Forelimb muscle (tissue), 1 donor: ENCODE results near the gene FOLR1. TPM values are rescaled to one million over a fixed set of nuclear protein-coding genes. Genes with fewer than 3 reads are reported as not detected.
"Not testable (repeated sequence)": the region's sequence is repeated elsewhere in the genome, so short reads cannot be mapped to it uniquely, and the experiment has no call there.

Experiments
- DNase-seq: peaks from one replicate; pipeline ENCODE4 v3.0.0-alpha.2; 2013; ENCODE audit warnings: low read depth
- polyA plus RNA-seq: library from polyadenylated mRNA; unstranded; fragments of 120-200 nt; gene quantifications from one replicate; pipeline ENCODE4 v1.2.1, GENCODE V29; 2013; ENCODE audit not compliant: insufficient read length

FOLR1 gene
- polyA plus RNA-seq, 1 donor: 4.1 TPM

- DNase-seq: not testable (repeated sequence)
Measured at GRCh38 chr11:72181553-72181958, 10.4 kb upstream of the FOLR1 start.

GRCh38 chr11:72188267-72188666 is 3.7 kb upstream of the FOLR1 start:
- DNase-seq: no peak

- DNase-seq: no peak
Measured at GRCh38 chr11:72189455-72190250, 2.3 kb upstream of the FOLR1 start.

GRCh38 chr11:72190631-72191071 is 1.3 kb upstream of the FOLR1 start:
- no peak for DNase-seq

- DNase-seq: no peak
Measured at GRCh38 chr11:72195518-72196270, 3.8 kb downstream of the FOLR1 start.

GRCh38 chr11:72201445-72201844 is 9.5 kb downstream of the FOLR1 start:
- not testable (repeated sequence) for DNase-seq

GRCh38 chr11:72202571-72202970 is 10.6 kb downstream of the FOLR1 start:
- DNase-seq: no peak

- no peak for DNase-seq
Measured at GRCh38 chr11:72203163-72203562, 11.2 kb downstream of the FOLR1 start.

GRCh38 chr11:72204886-72205285 is 12.9 kb downstream of the FOLR1 start:
- no peak for DNase-seq

- not testable (repeated sequence) for DNase-seq
Measured at GRCh38 chr11:72206794-72207193, 14.9 kb downstream of the FOLR1 start.

- DNase-seq: no peak
Measured at GRCh38 chr11:72208281-72208680, 16.3 kb downstream of the FOLR1 start.

- no peak for DNase-seq
Measured at GRCh38 chr11:72209101-72209500, 17.2 kb downstream of the FOLR1 start.

GRCh38 chr11:72216638-72217037 is 24.7 kb downstream of the FOLR1 start, which contains the start of gene FOLR2:
Gene FOLR2 (plus strand): TSS chr11:72216794. CDS start chr11:72218585, 1,791 bp downstream.
- DNase-seq: no peak

- DNase-seq: no peak
Measured at GRCh38 chr11:72217841-72218240, 25.9 kb downstream of the FOLR1 start.

GRCh38 chr11:72218251-72218745 is 26.4 kb downstream of the FOLR1 start:
- no peak for DNase-seq

GRCh38 chr11:72220696-72221363 is 28.9 kb downstream of the FOLR1 start:
- DNase-seq: no peak

GRCh38 chr11:72221386-72222075 is 29.6 kb downstream of the FOLR1 start:
- no peak for DNase-seq

- DNase-seq: no peak
Measured at GRCh38 chr11:72222106-72222891, 30.4 kb downstream of the FOLR1 start.

GRCh38 chr11:72222907-72223614 is 31.1 kb downstream of the FOLR1 start:
- peak; percentile 60 for DNase-seq
